Transverse colon (tissue), 4 donors: ENCODE data around the gene C12orf42.

Experiments
- CTCF ChIP-seq, 5 experiments: fragments of 200-600 bp in 3 of 5; fragments of 450-650 bp in 2 of 5; sonication (generic) in 3 of 5; IDR thresholded peaks; 1 replicate in 2 of 5; 2 replicates in 3 of 5; pipeline ENCODE4 v1.5.1; 2016 to 2017; ENCODE audit warnings: antibody characterized with exemption in 5 of 5, inconsistent platforms in 3 of 5, mild to moderate bottlenecking in 2 of 5, moderate library complexity in 1 of 5
- EP300 ChIP-seq: sonication (generic); formaldehyde crosslinking; IDR thresholded peaks from one replicate; pipeline ENCODE4 v1.6.1; 2017; ENCODE audit warnings: antibody characterized with exemption, low read depth
- POLR2AphosphoS5 ChIP-seq, 3 donors: sonication (generic); formaldehyde crosslinking; IDR thresholded peaks; one replicate each; pipeline ENCODE4 v1.6.1; 2016; ENCODE audit warnings: antibody characterized with exemption in 3 of 3

GRCh38 chr12:103515341-103515740 is 19.6 kb upstream of the C12orf42 start:
- TF ChIP-seq CTCF (IDR thresholded peaks at IDR 0.05) (no peak), POLR2AphosphoS5 (IDR thresholded peaks at IDR 0.05) (no peak), EP300 (no peak)
